Measurements from ENCODE around the gene NPHP3. TPM values are rescaled to one million over a fixed set of nuclear protein-coding genes. Genes with fewer than 3 reads are reported as not detected.

NPHP3 gene
- total RNA-seq, 1 donor from 2014 or later = 29.5 TPM

DNA sequence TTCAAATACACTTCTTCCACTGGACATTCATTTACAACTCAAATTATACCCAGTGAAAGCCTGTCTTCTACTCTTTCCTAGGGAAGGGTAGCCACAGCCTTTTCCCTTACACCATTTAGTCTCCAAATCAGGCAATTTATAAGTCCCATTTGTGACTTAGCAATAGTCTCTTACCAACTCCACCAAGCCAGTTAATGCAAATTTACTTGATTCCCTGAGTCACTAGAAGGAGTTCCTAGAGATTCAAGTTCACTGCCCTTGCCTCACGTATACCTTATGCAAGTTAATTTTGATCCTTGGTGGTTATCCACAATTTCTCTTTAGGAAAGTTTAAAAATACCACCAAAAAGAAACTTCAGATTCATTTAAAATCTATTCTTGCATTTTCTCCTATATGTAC, 16.1 kb upstream of the NPHP3 start:
- Mint-ChIP-seq H3K9me3 (peaks cover 13% of the 10 kb centered on the region), H3K27ac (no peak overlapping the region), H3K4me3 (no peak overlapping the region), H3K36me3 (no peaks in the 10 kb centered on the region), H3K27me3 (ENCODE audit: low read depth) (peaks cover 6% of the 10 kb centered on the region), H3K4me1 (peaks cover 3% of the 10 kb centered on the region)
- no peak for DNase-seq (ENCODE audit: low spot score in 2 of 2, unreplicated experiment in 2 of 2)
- TF ChIP-seq, protein P1, sequence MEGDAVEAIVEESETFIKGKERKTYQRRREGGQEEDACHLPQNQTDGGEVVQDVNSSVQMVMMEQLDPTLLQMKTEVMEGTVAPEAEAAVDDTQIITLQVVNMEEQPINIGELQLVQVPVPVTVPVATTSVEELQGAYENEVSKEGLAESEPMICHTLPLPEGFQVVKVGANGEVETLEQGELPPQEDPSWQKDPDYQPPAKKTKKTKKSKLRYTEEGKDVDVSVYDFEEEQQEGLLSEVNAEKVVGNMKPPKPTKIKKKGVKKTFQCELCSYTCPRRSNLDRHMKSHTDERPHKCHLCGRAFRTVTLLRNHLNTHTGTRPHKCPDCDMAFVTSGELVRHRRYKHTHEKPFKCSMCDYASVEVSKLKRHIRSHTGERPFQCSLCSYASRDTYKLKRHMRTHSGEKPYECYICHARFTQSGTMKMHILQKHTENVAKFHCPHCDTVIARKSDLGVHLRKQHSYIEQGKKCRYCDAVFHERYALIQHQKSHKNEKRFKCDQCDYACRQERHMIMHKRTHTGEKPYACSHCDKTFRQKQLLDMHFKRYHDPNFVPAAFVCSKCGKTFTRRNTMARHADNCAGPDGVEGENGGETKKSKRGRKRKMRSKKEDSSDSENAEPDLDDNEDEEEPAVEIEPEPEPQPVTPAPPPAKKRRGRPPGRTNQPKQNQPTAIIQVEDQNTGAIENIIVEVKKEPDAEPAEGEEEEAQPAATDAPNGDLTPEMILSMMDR (IDR thresholded peaks at IDR 0.05; ENCODE audit: unreplicated experiment) = no peak

DNA sequence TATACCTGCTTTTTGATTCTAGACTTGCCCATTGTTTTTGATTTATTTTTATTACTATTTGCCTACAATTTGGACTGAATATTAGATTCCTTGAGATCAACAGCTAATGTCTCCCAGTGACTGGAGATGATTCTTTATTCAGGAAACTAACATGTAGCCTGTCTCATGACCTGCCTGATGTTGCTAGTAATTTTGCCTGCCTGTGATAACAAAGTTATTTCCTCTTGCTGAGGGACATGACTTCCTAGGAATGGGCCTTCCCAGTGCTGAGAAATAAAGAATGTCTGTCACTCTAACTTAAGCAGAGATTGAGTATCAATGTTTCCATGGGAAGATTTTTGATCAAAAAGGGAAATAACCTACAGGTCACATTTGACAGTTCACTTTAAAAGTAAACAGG, 13.4 kb upstream of the NPHP3 start:
- H3K36me3 Mint-ChIP-seq = no peaks in the 10 kb centered on the region
- H3K27ac Mint-ChIP-seq = no peak overlapping the region
- TF ChIP-seq, protein P1 (IDR thresholded peaks at IDR 0.05; ENCODE audit: unreplicated experiment) = no peak
- H3K27me3 Mint-ChIP-seq (ENCODE audit: low read depth) = peaks cover 6% of the 10 kb centered on the region
- peaks cover 3% of the 10 kb centered on the region for H3K9me3 Mint-ChIP-seq
- DNase-seq (ENCODE audit: low spot score in 2 of 2, unreplicated experiment in 2 of 2) = no peak
- H3K4me3 Mint-ChIP-seq = no peak overlapping the region
- peaks cover 10% of the 10 kb centered on the region for H3K4me1 Mint-ChIP-seq

DNA sequence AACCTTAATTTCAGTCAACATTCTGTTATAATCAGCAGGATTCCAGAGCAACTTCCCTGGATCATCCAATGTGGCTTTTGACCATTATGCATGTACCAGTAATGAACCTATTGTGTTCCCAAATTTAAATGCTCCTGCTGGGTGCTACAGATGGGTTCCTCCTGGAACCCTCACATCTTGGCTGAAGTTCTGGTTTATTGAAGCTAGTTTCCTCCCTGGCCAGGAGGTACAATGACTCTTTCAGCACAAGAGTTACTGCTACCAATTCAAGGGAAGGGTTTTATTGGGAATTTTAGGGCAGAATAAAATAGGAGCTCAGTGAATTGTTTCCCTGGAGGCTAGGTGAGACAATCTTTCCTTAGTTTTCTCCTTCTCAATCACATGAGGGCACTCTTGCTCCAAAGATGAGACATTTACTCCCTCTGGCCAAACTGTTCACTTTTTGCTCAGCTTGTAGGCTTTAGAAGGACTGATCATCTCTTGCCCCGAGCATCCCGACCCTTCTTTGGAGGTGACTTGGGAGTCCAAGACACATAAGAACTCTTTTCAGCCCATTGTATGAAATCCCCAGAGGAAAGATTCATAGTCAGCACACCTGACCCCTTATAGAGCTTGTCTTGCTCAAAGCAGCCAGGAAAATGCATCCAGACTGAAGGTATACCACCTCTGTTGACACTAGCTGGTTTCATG, 8.8 kb upstream of the NPHP3 start:
- H3K27ac Mint-ChIP-seq = no peak overlapping the region
- no peaks in the 10 kb centered on the region for H3K9me3 Mint-ChIP-seq
- H3K4me1 Mint-ChIP-seq = peaks cover 13% of the 10 kb centered on the region
- no peak for DNase-seq (ENCODE audit: low spot score in 2 of 2, unreplicated experiment in 2 of 2)
- peaks cover 5% of the 10 kb centered on the region for H3K27me3 Mint-ChIP-seq (ENCODE audit: low read depth)
- no peak overlapping the region for H3K4me3 Mint-ChIP-seq
- H3K36me3 Mint-ChIP-seq = no peaks in the 10 kb centered on the region
- TF ChIP-seq, protein P1 (IDR thresholded peaks at IDR 0.05; ENCODE audit: unreplicated experiment) = no peak

DNA sequence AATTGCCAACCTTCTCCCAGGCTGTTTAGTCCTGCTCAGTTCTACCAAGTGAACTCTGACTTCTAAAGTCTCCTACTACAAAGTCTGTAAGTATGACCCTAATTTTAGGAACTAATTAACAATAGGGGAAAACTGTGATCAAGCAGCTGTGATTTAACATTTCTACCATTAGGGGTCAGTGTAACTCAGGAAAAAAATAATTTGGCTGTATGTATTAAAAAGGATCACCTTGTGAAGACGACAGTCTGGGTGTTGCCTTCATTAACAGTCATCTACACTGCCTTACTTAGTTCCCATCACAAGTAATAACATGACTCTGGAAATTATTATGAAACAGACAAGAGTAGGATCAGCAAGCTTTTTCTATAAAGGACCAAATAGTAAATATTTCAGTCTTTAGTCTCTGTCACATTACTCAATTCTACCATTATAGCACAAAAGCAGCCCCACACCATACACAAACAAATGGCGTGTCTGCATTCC, 4.2 kb upstream of the NPHP3 start:
- H3K27ac Mint-ChIP-seq = no peak overlapping the region
- H3K4me3 Mint-ChIP-seq = no peak overlapping the region
- H3K36me3 Mint-ChIP-seq = no peaks in the 10 kb centered on the region
- H3K4me1 Mint-ChIP-seq = peaks cover 20% of the 10 kb centered on the region
- TF ChIP-seq, protein P1 (IDR thresholded peaks at IDR 0.05; ENCODE audit: unreplicated experiment) = peak; percentile 87
- peaks cover 3% of the 10 kb centered on the region for H3K27me3 Mint-ChIP-seq (ENCODE audit: low read depth)
- H3K9me3 Mint-ChIP-seq = no peaks in the 10 kb centered on the region
- no peak for DNase-seq (ENCODE audit: low spot score in 2 of 2, unreplicated experiment in 2 of 2)

DNA sequence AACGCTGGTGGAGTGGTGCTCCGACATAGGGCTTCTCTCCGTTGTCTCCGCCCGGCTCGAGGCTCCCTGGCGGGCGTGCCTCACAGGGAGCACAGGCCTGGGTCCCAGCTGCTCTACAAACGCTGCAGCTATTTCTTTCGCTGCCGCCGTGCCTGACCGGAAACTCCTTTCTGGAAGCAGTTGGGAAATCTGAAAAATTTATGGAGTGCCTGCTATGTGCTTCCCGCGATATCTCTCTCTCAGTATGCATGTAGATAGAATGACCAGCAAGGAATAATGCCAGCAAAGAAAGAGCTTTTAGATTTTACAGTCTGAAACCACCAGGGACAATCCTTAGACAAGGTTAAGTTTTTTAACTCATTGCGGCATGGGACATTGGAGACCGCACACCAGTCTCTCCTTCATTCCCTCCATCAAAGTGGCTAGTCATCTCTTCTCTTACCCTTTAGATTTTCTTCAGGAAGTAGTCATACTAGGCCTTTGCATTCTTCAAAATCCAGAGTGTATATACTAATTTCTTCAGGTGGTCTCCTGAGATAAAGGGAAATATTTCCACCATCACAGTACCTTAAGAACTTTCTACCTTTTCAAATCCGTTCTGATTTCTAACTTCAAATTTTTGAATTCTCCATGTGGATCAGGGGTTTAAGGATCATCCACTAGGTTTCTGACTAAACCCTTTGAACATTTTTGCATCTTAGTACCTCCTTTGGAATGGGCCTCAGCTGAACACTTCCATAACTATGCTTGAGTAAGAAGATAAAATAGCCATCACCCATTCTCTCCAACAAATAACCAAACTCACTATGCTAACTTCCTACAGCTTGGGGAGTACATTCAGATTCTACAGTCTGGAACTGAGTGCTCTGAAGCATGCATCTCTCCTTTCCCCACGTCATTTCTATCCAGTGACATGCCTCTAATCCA, 1.1 kb upstream of the NPHP3 start:
- Mint-ChIP-seq H3K27ac (peak overlapping the region; percentile 98), H3K4me1 (peaks cover 36% of the 10 kb centered on the region), H3K27me3 (ENCODE audit: low read depth) (no peaks in the 10 kb centered on the region), H3K9me3 (no peaks in the 10 kb centered on the region), H3K36me3 (peaks cover 4% of the 10 kb centered on the region), H3K4me3 (peak overlapping the region; percentile 91)
- TF ChIP-seq, protein P1 (IDR thresholded peaks at IDR 0.05; ENCODE audit: unreplicated experiment) = no peak
- DNase-seq (ENCODE audit: low spot score in 2 of 2, unreplicated experiment in 2 of 2) = no peak

All from mesothelial cell of epicardium (in vitro differentiated cells).